HK-2 (cell line): Measurements from ENCODE around the gene DNAJA2.

ENCODE experiments used
- DNase-seq: peaks from one replicate; pipeline ENCODE4 v3.0.0-alpha.2; 2018; ENCODE audit not compliant: unreplicated experiment

The DNAJA2 gene

DNA sequence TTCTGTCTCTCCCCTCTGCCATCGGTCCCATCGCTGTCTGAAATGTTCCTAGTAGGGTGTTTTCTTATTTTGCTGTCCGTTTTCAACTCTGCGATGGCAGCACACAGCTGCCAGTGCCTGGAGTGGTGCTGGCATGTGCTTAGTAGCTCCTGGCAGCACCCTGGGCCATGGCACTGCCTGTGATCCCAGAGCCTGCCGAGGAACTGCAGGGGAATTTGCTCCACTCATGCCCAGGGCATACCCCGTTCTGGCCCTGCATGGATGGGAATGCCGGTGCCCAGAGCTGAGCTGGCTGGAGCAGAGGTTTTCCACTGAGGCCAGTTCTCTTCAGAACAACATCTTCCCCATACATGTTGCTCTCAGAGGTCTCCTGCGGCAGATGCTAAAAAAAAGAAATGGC is 46.2 kb downstream of the DNAJA2 start:
- no peak for DNase-seq

DNA sequence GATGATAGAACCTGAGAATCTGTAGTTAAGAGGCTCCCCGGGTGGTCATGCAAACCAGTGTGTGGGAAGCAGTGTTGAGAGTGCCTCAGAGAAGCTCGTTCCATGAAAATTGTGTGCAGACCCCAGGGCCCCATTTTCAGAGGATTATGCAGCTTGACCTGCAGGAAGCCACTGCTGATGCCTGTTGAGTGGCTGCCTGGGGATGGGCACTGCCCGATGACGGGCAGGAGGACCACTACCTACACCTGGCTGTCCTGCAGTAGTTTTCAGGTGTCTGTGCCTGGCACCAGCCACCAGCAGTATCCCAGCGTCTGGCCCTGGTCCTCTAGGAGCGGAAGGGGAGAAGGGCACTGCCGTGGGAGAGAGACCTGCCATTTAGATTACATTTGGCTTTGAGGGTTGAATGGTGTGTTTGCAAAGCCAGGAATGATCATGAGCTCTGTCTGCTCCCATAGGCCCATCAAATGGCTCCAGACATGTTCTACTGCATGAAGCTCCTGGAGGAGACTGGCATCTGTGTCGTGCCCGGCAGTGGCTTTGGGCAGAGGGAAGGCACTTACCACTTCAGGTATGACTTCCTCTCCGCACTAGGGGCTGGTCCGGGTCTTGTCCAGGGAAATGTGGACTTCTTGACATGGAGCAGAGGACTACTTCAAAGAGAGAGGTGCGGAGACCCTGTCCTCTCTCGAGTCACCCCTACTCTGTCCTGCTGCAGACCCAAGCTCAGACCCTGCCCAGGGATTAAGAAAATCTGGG is 46.8 kb downstream of the DNAJA2 start:
- DNase-seq = no peak

DNA sequence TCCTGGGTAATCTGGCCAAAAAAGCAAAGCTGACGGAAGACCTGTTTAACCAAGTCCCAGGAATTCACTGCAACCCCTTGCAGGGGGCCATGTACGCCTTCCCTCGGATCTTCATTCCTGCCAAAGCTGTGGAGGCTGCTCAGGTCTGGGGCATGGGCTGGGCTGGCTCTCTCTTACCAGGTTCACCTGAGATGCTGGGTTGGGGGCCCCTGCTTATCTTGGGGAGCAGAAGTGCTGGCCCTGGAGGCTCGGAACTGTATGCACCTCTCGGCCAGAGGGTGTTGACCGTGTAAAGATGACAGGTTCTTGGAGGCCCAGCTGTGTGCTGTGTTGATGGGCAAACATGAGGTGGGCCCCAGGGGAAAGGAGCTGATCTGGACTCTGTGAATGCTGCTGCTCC is 49.1 kb downstream of the DNAJA2 start:
- DNase-seq = no peak

DNA sequence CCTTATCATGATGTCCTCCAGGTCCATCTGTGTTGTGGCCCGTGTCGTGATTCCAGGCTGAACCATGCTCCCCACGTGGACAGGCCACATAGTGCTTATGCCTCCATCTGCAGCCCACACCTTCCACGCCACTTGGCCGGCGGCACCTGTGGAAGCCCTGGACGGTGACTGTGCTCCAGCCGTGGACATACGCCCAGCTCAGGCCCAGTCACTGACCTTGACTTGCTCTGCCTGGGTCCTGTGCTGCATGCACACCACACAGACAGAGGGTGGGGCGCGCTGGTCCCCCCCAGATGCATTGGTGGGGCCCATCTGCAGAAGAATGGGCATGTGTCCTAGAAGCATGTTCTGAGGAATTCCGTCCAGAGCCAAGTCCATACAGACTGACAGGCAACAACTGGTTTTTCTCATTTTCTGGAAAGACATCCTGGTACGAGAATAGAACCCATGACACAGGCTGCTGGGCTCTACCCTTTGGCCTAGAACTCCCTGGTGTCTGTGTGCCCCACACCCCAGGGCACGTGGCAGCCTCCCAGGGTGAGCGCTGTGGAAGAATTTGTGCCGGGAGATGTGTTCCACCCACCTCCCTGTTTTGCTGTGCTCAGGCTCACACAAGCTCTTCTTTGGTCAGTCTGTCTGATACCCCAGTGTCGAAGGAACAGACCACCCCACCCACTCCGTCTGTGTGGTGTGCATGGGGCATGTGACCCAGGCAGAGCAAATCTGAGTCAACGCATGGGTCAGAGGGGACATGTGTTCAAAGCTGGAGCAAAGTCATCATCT is 49.8 kb downstream of the DNAJA2 start:
- DNase-seq = no peak

DNA sequence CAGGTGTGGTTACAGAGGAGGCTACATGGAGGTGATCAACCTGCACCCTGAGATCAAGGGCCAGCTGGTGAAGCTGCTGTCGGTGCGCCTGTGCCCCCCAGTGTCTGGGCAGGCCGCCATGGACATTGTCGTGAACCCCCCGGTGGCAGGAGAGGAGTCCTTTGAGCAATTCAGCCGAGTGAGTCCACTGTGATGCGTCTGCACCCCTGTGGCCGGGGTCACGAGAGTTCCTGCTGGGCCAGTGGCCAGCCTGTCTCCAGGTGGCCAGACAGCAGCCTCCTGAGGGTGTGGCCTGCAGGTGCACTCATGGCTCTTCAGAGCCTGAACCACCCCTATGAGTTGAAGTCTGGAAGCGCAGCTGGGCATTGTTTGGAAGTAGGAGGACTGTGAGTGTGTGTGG is 51.2 kb downstream of the DNAJA2 start:
- no peak for DNase-seq

DNA sequence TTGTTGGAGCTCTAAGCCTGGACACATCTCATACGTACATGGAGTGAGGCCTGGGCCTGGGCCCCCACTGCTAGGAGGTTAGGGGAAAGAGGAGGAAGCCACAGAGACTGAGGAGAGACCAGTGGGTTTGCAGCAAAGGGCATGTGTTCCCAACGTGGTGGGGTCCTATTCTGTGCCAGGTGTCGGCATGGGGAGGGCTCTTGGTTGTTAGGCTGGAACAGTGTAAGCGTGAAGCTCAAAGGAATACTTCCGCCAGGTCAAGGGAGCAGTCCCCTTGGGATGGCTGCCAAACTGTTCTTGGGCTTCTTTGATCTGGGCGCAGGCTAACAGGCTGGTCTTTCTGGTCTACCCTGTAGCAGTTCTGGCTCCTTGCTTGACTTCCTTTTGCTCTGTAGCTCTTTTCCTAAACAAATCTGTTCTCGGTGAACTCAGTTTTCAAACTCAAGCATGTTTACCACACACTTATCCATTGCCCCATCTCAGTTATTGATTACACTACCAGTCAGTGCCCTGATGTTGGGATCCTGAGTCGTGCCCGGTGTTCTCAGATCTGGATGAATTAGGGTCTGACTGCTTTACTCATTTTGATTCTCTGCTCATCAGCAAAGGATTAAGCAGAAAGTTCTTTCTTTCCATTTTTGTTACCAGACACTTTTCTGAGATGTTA is 52.9 kb downstream of the DNAJA2 start:
- DNase-seq = no peak

DNA sequence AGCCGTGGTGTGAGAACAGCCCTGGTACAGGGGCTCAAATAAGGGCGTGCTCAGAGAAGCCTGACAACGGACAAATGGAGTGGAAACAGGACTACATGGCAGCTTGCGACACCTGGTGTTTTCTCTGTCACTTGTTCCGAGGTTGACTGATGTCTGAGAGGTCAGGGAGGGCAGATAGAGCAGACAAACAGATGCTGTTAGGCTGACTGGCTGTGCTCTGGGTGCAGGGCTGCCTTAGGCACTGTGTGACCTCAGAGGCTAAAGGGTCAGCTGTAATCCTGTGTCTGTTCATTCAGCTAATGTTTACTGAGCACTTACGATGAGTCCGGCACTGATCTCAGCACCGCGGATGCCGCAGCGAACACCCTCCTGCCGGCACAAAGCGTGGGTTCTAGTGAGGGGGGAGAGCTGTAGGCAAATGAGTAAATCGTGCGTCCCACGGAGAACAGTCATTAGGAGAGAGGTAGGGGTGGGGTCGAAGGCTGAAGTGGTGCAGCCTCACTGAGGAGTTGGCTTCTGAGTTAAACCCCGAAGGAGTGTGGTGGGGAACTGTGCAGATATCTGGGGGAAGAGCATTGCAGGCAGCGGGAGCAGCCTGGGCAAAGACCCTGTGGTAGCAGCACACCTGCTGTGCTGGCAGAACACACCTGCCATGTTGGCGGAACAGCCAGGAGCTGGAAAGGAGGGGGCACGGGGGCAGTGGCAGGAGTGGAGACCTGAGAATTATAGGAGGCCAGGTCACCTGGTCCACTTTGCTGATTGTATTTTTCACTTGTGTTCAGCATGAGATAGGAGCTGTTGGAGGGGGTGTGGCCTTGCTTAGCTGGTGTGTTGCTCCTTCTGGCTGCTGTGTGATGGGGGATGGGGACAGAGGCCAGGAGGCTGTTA is 54.3 kb downstream of the DNAJA2 start:
- no peak for DNase-seq

DNA sequence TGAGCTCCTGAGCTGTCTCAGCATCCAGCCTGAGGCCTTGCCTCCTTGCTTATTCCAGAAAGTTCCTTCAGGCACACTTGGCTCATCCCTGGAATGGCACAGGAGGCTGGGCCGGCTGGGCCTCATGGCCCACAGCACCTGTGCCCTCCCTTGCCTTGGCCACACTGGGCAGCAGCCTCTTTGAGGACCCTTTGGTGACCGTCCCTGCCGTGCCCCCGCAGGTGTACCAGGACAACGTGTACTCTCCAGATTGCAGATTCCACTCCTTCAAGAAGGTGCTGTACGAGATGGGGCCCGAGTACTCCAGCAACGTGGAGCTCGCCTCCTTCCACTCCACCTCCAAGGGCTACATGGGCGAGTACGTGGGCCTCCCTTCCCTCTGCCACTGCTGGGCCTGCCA is 55.1 kb downstream of the DNAJA2 start:
- DNase-seq = no peak

DNA sequence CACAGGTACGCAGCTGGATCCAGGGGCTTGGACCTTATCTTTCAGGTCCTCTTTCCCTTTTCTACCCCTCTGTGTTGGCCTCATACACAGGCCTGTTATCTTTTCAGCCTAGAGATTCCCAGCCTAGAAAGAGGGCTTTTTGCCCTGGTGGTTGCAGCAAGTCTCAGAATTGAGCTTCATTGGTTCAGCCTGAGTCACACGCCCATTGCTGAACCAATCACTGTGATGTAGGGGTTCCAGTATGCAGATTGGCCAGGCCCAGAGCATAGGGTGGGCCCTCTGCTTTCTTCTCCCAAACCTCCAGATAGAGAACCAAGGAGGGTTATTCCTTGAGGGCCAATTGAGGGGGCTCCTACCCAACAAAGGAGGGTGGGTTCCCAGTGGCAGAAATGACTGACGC is 56.5 kb downstream of the DNAJA2 start:
- no peak for DNase-seq

DNA sequence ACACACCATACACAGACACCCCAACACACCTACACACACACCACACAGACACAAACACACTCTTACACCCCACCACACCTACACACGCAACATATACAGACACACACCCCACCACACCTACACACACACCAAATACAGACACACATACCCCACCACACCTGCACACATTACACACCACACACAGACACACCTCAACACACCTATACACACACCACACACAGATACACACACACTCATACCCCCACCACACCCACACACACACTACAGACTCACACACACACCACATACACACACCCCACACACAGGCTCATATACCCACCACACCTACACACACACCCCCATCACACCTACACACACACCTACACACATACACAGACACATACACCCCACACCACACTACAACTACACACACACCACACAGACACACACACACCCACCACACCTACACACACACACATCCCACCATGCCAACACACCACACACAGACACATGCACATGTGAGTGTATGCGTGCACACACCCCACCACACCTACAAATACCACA is 57.9 kb downstream of the DNAJA2 start:
- no peak for DNase-seq

DNA sequence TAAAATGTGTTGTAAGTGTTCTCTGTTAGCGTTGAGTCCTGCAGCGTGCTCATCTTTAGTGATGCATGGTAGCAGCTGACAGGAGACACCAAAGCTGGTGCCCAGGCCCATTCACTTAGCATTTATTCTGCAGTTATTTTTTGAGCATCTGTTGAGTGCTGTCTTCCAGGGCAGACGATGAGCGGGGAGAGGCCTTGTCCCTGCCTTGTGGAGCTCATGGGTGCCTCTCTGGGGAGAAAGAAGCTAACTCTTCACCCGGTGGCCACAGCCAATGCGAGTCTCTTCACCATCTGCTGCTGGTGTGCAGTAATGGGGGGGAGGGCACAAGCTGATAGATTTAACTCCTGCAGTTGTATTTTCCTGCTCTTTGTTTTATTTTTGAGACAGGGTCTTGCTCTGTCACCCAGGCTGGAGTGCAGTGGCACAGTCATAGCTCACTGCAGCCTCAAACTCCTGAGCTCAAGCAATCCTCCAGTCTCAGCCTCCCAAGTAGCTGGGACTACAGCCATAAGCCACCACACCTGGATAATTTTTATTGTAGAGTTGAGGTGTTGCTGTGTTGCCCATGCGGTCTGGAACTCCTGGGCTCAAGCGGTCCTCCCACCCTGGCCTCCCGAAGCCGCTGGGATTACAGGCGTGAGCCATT is 58.8 kb downstream of the DNAJA2 start:
- no peak for DNase-seq

DNA sequence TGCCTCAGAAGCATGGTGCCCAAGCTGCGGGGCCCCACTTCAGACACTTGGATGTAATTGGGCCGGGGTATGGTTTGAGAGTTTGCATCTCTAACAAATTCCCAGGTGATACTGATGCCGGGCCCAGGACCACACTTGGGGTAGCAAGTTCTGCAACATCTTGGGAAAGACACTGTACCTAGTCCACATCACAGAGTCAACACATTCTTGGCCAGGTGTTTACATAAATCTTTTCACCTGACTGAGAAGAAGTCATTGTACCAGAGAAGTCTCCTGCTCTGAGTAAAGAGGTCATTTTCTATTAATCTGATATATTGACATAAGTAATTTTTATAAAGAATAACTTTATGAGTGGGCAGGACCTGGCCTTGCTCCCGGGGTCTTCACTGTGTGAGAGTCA is 61.8 kb downstream of the DNAJA2 start:
- DNase-seq = no peak

DNA sequence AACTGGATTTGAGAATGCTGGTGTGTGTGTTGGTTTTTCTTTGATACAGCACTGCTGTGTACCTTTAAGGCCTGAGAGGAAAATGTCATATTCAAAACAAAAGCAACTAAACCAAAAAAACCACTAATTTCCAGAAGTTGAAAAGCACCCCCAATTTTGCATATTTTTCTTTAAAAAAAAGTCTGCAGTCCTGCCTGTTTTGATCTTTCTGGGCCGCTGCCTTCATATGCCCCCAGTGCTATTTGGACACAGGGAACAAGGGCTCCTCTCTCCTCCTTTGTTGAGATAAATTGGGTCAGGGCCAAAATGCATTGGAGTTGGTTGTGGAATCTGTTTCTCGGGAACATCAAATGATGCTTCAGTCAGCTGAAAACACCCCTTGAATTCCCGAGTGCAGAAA is 62.4 kb downstream of the DNAJA2 start:
- no peak for DNase-seq

DNA sequence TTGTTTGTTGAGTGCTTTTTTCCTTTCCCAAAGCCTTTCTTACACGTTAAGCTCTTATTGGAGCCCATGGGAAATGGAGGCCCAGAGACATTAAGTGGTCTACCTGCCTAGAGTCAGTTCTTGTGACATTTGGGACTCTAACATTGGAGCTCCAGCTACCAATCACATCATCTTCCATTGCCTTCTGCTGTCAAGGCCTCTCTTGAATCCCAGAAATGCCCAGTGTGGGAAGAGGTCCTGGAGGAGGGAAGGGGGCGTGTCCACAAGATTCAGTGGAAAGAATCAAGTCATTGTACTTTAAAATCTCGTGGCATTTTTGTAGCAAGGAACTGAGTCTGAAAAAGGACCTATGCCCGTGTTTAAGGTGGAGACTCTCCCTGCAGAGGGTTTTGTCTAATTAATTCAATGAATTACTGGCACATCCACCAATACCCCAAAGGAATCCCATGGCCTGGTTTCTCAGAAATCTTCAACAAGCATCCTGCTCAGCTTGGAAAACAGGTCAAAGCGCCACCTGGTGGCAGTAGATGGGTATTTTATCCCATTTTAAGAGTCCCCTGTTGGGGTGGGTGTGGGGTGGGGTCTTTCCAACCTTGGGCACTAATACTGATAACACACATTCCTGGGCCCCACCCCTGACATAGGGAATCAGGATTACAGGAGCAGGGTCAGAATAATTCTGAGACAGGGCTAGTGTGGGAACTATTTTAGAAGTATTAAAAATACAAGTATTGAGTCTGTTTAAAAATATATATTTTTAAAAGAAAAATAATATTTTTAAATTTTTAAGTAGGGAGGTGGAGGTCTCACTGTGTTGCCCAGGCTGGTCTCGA is 64.7 kb downstream of the DNAJA2 start:
- peak; percentile 57 for DNase-seq

DNA sequence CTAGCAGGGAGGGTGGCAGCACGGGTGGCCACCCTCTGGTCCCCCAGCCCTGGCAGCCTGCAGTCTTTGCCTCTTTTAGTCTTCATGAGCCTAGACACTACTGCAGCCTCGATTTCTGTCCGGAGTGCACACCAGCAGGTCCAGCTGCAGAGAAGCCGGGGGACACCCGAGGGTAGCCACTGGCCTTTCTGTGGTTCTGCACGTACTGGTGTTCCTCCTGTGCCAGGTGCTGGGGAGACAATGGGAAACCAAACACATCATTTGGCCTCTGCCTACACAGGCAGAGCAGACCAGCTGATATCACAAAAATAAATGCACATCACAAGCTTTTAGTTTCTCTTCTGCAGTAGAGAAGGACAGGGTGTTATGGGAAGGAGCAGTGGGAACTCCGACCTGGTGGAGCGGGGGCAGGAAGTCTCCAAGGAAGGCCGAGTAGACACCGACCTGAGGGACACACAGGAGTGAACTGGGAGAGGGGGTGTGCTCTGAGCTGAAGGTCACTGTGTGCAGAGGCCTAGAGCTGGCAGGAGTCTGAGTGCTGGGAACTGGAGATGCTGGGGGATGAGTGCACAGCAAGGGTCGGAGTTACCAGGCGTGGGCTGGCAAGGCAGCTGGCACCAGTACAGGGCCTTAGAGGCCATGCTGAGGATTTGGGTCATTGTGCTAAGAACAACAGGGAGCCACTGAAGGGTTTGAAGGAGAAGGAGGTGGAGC is 66.3 kb downstream of the DNAJA2 start:
- no peak for DNase-seq

DNA sequence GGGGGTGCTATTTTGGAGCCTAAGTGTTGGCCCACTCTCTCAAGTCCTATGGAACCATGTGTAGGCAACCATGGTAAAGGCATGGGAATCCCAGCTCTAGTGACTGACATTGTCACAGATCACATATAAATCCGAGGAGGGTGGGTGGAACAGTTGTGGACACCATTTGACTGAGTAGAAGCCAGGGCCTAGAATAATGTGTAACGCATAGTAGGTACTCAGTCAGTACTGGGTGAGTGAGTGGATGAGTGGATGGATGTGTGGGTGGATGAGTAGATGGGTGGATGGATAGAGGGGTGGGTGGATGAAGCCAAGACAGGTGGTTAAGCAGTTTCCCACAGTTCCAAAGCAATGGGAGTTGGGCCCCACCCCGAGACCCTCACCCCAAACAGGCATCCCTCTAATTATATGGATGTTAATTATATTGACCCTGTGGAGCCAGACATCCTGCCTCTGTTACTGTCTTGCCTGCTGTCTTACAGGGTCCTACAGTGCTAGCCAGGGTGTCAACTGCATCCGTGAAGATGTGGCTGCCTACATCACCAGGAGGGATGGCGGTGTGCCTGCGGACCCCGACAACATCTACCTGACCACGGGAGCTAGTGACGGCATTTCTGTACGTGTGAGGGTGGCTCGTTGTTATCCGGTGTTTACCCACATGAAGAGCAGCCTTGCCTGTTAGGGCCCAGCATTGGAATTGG is 67.0 kb downstream of the DNAJA2 start:
- no peak for DNase-seq
